Raji (cell line): ENCODE data around the gene INTS3.

Source experiments
- POLR2A ChIP-seq: IDR thresholded peaks from 2 replicates; pipeline ENCODE4 v1.6.1; 2011; ENCODE audit warnings: low read depth, low read length, control low read depth; ENCODE audit not compliant: insufficient read depth

INTS3 gene

DNA sequence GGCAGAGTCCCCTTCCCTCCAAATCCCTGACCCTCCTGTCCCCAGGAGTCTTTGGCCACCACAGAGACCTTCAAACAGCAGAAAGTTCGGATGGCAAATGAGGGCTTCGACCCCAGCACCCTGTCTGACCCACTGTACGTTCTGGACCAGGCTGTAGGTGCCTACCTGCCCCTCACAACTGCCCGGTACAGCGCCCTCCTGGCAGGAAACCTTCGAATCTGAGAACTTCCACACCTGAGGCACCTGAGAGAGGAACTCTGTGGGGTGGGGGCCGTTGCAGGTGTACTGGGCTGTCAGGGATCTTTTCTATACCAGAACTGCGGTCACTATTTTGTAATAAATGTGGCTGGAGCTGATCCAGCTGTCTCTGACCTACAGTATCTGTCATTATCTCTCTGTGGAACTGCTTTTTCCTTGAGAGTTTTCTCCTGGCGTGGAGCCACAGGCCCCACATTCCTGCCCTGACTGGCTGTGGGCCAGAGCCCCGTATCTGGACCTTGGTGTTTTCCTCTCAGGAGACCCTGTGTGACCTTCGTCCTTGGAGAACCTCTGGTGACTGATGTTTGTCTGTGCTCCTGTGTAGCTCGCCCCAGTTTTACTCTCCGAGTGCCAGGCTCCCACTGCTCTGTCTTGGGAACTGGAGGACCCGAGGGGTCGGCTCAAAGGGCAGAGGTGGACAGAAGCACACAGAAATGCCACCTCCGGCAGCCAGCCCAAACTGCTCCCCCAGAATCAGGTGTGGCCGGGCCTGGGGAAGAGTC lies 52.1 kb downstream of the INTS3 start:
- no peak for TF ChIP-seq POLR2A

DNA sequence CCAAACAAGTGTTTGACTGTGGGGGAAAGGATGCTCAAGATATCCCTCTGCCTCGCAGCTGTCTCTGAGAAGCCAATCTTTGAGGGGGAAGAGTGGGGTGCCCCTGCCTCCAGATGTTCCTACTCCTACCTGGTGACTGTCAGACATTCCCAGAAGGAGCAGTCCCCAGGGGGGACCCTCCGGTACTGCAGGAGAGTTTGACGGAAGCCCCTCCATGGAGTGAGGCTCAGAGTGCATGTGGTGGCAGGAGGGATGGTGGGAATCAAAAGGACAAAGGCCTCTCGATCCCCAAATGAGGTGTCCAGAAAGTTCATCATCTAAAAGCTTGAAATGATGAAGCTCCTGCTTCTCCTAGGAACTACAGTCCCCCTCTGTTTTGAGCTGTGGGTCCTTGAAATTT lies 52.7 kb downstream of the INTS3 start:
- TF ChIP-seq POLR2A = no peak

DNA sequence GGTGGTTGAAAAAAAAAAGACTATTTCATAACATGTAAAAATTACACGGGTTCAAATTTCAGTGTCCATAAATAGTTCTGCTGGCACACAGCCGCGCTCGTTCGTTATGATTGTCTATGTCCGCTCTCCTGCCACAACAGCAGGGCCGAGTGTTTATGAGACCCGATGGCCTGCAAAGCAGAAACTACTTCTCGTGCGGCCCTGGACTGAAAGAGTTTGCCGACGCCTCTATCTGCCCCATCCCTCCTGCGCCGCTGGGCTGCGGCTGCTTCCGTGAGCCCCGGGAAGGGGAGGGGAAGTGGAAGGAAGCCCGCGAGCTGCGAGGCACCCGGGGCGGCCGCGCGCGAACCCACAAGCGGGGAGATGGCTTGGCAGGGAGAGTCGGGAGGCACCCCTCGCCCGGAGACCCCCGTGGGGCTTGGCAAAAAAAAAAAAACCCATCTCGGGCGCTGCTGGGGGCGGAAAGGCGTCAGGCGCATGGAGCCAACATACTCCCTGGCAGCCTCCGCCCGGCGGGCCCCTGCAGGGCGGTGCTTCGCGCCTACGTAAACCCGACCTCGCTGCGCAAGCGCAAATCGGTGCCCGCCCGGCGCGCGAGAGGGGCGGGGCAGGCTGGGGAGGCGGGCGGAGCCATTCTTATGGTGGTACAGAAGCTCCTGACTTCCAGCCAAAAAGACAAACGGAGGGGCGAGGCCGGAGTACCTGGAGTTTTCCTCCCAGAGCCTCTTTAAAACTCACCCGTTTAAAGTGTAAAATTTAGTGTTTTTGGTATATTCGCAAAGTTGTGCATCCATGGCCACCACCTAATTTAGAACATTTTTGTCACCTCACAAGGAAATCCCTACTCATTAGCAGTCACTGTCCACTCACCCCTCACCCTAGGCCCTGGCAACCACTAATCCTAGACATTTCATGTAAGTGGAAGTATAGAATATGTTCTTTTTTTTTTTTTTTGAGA lies 55.7 kb downstream of the INTS3 start:
- TF ChIP-seq POLR2A = peak; percentile 98

DNA sequence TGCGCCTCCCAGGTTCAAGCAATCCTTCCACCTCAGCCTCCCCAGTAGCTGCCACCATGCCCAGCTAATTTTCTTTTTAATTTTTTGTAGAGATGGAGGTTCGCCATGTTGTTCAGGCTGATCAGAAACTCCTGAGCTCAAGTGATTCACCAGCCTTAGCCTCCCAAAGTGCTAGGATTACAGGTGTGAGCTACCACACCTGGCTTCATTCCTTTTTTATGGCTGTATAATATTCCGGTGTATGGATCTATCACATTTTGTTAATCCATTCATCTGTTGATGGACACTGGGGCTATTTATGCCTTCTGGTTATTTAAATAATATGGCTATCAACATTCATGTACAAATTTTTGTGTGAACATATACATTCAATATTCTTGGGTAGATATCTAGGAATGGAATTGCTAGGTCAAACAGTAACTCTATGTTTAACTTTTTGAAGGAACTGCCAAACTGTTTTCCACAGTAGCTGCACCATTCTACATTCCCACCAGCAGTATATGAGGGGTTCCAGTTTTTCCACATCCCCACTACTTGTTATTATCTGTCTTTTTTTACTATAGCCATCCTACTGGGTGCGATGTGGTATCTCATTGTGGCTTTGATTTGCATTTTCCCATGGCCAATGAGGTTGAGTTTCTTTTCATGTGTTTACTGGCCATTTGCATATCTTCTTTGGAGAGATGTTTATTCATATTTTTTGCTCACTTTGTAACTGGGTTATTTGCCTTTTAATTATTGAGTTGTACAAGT lies 58.4 kb downstream of the INTS3 start:
- no peak for TF ChIP-seq POLR2A

DNA sequence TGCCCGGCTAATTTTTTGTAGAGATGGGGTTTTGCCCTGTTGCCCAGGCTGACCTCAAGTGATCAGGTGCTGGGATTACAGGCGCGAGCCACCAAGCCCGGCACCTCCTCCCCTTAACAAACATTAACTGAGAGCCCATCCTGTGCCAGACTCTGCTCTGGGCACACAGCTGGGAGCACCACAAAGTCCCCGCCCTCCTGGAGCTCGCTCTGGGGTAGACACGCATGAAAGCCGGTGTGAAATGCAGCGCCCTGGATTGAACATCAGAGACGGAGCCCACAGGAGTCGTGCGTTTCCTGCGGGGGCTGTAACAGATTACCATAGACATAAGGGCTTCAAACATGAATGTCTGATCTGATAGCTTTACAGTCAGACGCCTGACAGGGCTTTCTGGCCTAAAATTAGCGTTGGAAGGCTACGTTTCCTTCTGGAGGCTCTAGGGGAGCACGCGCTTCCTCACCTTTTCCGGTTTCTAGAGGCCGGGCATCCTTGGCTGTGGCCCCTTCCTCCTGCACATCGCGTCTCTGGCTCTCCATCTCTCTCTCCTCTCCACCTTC lies 61.7 kb downstream of the INTS3 start:
- TF ChIP-seq POLR2A = no peak

DNA sequence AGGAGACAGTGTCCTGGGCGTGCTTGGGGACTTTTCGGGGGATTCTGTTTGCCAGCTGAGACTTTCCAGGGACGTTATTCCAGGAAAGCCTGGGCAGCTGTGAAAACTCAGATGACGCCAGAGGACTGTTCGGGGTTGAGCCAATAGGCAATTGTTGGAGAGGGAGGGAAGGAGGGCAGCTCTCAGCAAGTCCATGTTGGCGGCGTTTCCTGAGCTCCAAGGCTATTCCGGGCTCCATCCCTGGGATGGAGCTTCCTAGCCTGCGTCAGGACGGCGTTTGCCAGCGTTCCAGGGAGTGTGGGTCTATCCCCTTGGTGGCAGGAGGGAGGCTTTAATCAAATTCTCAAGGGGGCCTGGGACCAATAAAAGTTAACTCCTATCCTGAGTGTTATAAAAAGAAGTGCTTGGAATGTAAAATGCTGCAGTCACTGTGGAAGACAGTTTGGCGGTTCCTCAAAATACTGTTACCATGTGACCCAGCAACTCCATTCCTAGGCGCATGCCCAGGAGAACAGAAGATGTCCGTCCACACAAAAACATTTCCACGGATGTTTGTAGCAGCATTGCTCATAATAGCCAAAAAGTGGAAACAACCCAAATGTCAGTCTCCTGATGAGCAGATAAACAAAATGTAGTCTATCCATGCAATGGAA lies 62.6 kb downstream of the INTS3 start:
- TF ChIP-seq POLR2A = no peak

DNA sequence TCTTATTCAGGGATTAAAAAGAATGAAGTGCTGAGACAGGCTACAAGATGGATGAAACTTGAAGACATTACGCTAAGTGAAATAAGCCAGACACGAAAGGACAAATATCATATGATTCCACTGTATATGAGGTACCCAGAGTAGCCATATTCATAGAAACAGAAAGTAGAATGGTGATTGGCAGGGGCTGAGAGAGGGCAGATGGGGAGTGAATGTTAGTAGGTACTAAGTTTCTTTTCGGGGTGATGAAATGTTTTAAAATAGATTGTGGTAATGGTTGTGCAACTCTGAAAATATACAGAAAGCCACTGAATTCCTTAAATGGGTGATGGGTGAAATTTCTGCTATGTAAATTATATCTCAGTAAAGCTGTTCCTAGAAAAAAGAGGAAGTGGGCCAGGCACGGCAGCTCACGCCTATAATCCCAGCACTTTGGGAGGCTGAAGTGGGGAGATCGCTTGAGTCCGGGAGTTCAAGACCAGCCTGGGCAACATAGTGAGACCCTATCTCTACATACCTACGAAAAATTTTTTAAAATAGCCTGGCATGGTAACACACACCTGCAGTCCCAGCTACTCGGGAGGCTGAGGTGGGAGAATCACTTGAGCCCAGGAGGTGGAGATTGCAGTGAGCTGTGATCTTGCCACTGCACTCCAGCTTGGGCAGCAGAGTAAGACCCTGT lies 63.3 kb downstream of the INTS3 start:
- no peak for TF ChIP-seq POLR2A

DNA sequence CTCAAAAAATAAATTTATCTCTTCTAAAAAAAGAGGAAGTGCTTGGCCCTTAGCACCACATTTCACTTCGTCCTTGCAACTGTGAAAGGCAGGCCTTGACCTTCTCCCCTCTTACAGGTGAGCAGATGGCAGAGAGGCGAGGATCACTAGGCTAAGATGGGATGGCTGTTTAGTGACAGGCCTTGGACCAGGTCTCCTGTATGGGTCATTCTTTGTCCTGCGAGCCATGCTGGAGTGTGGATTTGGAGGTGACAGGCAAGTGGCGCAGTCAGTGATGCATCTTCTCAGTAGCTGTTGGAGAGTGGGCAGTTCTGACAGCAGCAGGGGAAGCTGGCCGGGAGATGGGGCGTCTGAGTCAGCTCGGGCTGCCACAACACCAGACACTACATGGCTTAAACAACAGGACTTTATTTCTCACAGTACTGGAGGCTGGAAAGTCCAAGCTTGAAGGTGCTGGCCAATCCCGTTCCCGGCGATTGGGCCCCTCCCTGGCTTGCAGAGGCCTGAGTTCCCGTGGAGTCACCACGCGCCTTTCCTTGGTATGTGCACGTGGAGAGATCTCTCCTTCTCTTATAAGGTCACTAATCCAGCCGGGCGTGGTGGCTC lies 63.9 kb downstream of the INTS3 start:
- TF ChIP-seq POLR2A = no peak

DNA sequence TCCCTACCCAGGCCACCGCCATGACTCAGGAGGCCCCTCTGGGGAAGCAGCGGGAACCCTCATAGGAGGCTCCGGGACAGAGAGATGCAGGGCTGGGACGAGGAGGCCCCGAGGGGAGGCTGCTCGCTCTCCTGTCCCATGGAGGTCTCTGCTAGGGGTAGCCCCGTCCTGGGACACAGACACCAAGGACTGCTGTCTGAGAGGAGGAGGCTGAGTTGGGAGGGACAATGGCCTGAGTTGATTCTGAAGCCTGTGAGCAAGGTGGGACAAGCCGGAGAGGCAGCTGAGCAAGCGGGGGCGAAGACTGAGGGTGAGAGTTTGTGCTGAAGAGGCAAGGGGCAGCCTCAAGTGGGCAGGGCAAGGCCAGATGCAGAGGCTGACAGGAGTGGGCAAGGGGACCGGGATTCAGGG lies 64.8 kb downstream of the INTS3 start:
- TF ChIP-seq POLR2A = no peak

DNA sequence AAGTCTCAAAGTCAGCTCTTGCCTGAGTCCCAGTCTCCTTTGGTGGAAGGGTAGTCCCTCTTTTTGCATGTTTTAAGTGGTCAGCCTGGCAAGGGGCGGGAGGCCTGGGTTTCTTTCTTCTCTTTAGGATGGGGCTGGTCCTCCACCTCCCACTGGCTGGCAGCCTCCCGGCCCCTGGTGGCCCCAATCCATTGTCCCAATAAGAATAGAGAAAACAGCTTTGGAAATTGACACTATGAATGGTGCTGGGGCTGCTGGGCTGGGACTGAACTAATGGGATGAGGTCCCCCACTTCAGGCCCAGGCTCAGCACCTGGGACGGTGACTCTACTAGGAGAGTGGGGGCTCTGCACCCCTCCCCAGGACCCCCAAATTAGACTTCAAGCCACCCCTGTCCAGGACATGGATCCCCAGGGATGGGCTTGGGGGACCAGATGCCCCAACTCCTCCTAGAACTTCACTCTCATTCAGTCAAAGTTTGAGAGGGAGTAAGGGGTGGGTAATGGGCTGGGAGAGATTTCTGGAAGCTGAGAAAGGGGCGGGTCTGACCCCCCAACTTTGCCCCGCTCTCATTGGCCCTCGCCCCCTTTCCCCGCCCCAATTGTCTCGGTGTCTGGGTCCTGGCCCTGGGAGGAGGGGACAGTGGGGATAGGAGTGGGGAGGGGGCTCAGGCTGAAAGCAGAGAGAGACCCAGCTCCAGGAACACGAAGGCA lies 65.6 kb downstream of the INTS3 start:
- TF ChIP-seq POLR2A = no peak

DNA sequence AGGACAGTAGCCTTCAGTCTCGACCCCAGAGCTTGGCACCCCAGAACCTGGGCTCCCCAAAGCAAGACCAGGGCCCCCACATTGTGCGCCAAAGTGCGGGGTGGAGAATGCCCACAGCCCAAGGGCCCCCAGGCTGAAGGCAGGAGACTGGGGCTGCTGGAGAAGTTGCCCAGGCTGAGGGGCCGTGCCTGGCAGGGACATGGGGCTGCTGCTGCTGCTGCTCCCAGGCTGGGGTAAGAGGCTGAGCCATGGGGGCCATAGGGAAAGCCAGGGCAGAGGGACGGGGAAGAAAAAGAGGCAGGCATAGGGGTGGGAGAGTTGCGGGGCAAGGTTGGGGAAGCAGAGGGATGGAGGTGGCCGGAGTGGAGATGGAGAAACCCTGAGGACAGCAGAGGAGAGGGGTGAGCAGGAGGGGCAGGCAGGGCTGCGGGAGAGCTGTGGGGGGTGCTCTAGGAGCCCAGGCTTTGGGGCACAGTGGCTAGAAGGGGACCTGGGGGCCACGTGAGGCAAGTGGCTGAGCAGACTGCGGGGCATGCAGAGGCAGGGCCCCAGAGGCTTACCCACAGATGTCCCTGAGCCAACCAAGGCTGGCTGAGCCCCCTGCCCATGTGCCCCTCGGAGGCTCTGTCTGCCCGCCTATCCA lies 66.2 kb downstream of the INTS3 start:
- no peak for TF ChIP-seq POLR2A

DNA sequence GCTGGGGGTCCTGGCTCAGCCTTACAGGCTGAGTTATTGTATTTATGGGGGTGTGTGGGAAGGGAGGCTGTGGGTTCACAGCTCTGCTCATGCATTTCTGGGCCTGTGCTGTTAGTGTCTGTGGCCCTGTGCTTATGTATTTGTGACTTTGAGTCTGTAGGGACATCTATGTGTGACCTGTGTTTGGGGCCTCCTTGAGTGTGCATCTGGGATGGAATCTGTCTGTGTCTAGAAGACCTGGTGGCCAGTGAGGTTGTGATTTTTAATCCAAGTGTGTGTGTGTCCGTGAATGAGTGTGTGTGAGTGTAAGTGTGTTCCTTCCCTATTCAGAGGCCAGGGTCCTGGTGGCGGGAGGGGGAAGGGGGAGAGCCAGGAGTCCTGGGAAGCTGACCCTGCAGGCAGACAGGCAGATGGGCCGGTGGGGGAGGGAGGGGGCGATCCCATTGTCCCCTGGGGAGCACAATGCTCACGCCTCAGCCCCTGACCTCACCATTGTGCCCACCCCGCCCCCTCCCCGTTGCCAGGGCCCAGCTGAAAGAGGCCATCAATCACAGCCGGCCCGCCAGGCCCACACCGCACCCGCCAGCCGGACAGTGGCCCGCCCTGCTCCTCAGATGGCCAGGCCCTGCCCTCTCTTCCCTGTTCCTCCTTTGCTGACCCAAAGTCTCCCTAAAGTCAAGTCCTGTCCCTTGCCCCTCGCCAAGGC lies 66.9 kb downstream of the INTS3 start:
- TF ChIP-seq POLR2A = no peak
